ENCODE results near the gene BTBD7.

- TF ChIP-seq CTCF (IDR thresholded peaks at IDR 0.05; ENCODE audit: insufficient read depth, low read depth, low read length) (no peak), EZH2 (IDR thresholded peaks at IDR 0.05; ENCODE audit: insufficient read depth, low read length) (no peak)
Observed at GRCh38 chr14:93232159-93232558, 100.7 kb downstream of the BTBD7 start.

Measured in astrocyte (in vitro differentiated cells and primary cell).